PC-3 (cell line): ENCODE measurements around the gene BPI. TPM values are rescaled to one million over a fixed set of nuclear protein-coding genes. Genes with fewer than 3 reads are reported as not detected.

Source experiments
- ATAC-seq: fragments of 200-7000 bp; cut with Tn5 transposase; 2 replicates; pipeline ENCODE4 v1.9.1; 2020; ENCODE audit warnings: mild to moderate bottlenecking, moderate library complexity
- BruUV-seq: library from RNA; stranded (reverse); fragments of 400-500 nt; replicated peaks from 2 replicates; lab custom pipeline; 2021; lab: Mats Ljungman, UMichigan
- CTCF ChIA-PET: fragments of 300-600 bp; sonication (Branson Sonifier 250); formaldehyde crosslinking; loops from one replicate; lab custom pipeline; 2022; ENCODE audit warnings: antibody characterized with exemption; lab: Charles Lee
- POLR2A ChIA-PET: fragments of 300-600 bp; sonication (Branson Sonifier 250); formaldehyde crosslinking; loops from one replicate; lab custom pipeline; 2022; ENCODE audit warnings: antibody characterized with exemption; ENCODE audit not compliant: unreplicated experiment; lab: Charles Lee
- DNase-seq: peaks from one replicate; pipeline ENCODE4 v3.0.0-alpha.2; 2015
- H2AFZ ChIP-seq: fragments of 300-600 bp; sonication (generic); 2 replicates; pipeline ENCODE4 v1.6.0; 2016; ENCODE audit warnings: antibody characterized with exemption, low read length
- H3F3A ChIP-seq: fragments of 300-600 bp; sonication (generic); one replicate; pipeline ENCODE4 v1.6.0; 2017; ENCODE audit warnings: antibody characterized with exemption, low read length, control low read depth, mild to moderate bottlenecking; ENCODE audit not compliant: unreplicated experiment
- H3K27ac ChIP-seq: fragments of 300-600 bp; sonication (generic); 2 replicates; pipeline ENCODE4 v1.5.1; 2016; ENCODE audit warnings: mild to moderate bottlenecking, low read length
- H3K27me3 ChIP-seq: fragments of 300-600 bp; sonication (generic); 2 replicates; pipeline ENCODE4 v1.6.1; 2016; ENCODE audit warnings: low read length, mixed read lengths
- H3K36me3 ChIP-seq: fragments of 300-600 bp; sonication (generic); 2 replicates; pipeline ENCODE4 v1.6.1; 2016; ENCODE audit warnings: low read depth, mixed run types, low read length, mixed read lengths
- H3K4me1 ChIP-seq: fragments of 300-600 bp; sonication (generic); 2 replicates; pipeline ENCODE4 v1.5.1; 2016; ENCODE audit warnings: low read length; ENCODE audit not compliant: insufficient read depth
- H3K4me2 ChIP-seq: fragments of 300-600 bp; sonication (generic); 2 replicates; pipeline ENCODE4 v1.6.0; 2016; ENCODE audit warnings: low read length
- H3K4me3 ChIP-seq: fragments of 300-600 bp; sonication (generic); 2 replicates; pipeline ENCODE4 v1.5.1; 2016; ENCODE audit warnings: mild to moderate bottlenecking, low read length, mixed read lengths
- H3K79me2 ChIP-seq: fragments of 300-600 bp; sonication (generic); 2 replicates; pipeline ENCODE4 v1.6.1; 2017; ENCODE audit warnings: low read length, mixed read lengths
- H3K9ac ChIP-seq: fragments of 300-600 bp; sonication (generic); 2 replicates; pipeline ENCODE4 v1.6.0; 2016; ENCODE audit warnings: mild to moderate bottlenecking, low read length
- H3K9me2 ChIP-seq: fragments of 300-600 bp; sonication (generic); replicated peaks from 2 replicates; pipeline ENCODE4 v1.6.1; 2016; ENCODE audit warnings: mixed run types, low read length, mixed read lengths
- H3K9me3 ChIP-seq: fragments of 300-600 bp; sonication (generic); 2 replicates; pipeline ENCODE4 v1.6.1; 2016; ENCODE audit warnings: low read length, mixed read lengths
- H4K20me1 ChIP-seq: fragments of 300-600 bp; sonication (generic); 2 replicates; pipeline ENCODE4 v1.6.1; 2016; ENCODE audit warnings: low read length, mixed read lengths
- EZH2 ChIP-seq: fragments of 300-600 bp; sonication (generic); IDR thresholded peaks from one replicate; pipeline ENCODE4 v1.6.1; 2017; ENCODE audit warnings: antibody characterized with exemption, mild to moderate bottlenecking, low read length; ENCODE audit not compliant: unreplicated experiment
- EZH2phosphoT487 ChIP-seq: fragments of 300-600 bp; sonication (generic); IDR thresholded peaks from 2 replicates; pipeline ENCODE4 v1.6.1; 2018; ENCODE audit warnings: mild to moderate bottlenecking, antibody characterized with exemption, low read length, borderline replicate concordance
- intact Hi-C: fragments of 100-400 bp; cut with micrococcal nuclease; formaldehyde crosslinking; loops from 2 replicates; pipeline ENCODE4 v1.9.0; 2023
- total RNA-seq: library from RNA; depleted of rRNA; stranded (reverse); fragments of >200 nt; gene quantifications from 2 replicates; pipeline ENCODE4 v1.2.3, GENCODE V29; 2014
- TF ChIP-seq, protein P1 (sequence below): fragments of 300-600 bp; sonication (generic); conservative IDR thresholded peaks from 2 replicates; pipeline ENCODE4 v1.5.1; 2017; ENCODE audit warnings: antibody characterized with exemption, low read depth, mild to moderate bottlenecking, low read length

BPI gene
- total RNA-seq, 1 experiment from 2014 or later, result not detected

DNA sequence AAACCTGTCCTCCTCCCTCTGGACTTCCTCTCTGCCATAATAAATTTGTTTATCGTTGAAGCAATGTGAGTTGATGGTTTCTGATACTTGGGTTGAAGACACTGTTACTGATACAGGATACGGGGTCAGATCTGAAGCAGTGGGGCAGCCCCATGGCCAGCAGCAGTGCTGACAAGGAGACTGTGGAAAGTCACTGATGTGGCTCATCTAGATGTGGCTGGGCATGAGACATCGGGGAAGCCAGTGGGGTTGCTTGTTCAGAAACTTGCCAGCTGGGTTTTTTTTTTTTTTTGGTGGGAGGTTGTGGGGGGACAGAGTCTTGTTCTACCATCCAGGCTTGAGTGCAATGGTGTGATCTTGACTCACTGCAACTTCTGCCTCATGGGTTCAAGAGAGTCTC lies 2.6 kb upstream of the BPI start:
- H3K79me2 ChIP-seq, result no peaks in the 10 kb centered on the region
- H3K4me1 ChIP-seq, result peaks cover 11% of the 10 kb centered on the region
- H4K20me1 ChIP-seq, result no peaks in the 10 kb centered on the region
- intact Hi-C loops, result no loop called here
- no peaks in the 10 kb centered on the region for H3K9me3 ChIP-seq
- no peak overlapping the region for H3K9ac ChIP-seq
- no peak for ATAC-seq
- H3K27me3 ChIP-seq, result no peaks in the 10 kb centered on the region
- no peak overlapping the region for H3K27ac ChIP-seq
- CTCF ChIA-PET, result no interaction called here
- H3K4me2 ChIP-seq, result no peak overlapping the region
- no peak overlapping the region for H3K4me3 ChIP-seq
- DNase-seq, result no peak
- BruUV-seq, result no TSS peak
- POLR2A ChIA-PET, result no interaction called here
- TF ChIP-seq EZH2phosphoT487 (no peak), EZH2 (no peak)
- TF ChIP-seq, protein P1, sequence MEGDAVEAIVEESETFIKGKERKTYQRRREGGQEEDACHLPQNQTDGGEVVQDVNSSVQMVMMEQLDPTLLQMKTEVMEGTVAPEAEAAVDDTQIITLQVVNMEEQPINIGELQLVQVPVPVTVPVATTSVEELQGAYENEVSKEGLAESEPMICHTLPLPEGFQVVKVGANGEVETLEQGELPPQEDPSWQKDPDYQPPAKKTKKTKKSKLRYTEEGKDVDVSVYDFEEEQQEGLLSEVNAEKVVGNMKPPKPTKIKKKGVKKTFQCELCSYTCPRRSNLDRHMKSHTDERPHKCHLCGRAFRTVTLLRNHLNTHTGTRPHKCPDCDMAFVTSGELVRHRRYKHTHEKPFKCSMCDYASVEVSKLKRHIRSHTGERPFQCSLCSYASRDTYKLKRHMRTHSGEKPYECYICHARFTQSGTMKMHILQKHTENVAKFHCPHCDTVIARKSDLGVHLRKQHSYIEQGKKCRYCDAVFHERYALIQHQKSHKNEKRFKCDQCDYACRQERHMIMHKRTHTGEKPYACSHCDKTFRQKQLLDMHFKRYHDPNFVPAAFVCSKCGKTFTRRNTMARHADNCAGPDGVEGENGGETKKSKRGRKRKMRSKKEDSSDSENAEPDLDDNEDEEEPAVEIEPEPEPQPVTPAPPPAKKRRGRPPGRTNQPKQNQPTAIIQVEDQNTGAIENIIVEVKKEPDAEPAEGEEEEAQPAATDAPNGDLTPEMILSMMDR, result no peak
- no peaks in the 10 kb centered on the region for H3F3A ChIP-seq
- H3K36me3 ChIP-seq, result no peaks in the 10 kb centered on the region
- H2AFZ ChIP-seq, result no peak overlapping the region
- no peaks in the 10 kb centered on the region for H3K9me2 ChIP-seq

DNA sequence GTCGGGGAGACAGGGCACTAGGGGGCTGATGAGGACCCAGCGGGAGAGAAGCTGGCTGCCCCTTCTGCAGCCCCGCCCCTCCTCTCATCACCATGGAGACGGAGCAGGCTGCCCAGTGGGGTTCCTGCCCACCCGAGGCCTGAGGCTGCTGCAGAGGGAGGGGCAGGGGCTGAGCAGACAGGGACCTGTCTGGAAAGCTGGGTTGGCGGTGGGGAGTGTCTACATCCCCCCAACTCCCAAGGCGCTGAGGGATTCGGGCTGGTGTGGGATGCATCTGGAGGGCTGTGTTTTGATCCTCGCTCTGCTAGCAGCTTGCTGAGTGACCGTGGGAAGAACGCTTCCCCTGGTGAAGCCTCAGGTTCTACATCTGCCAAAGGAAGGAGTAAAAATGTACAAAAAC lies 1.2 kb upstream of the BPI start:
- DNase-seq (no peak), ATAC-seq (no peak)
- Histone ChIP-seq H3K9me2 (no peaks in the 10 kb centered on the region), H4K20me1 (no peaks in the 10 kb centered on the region), H3K27me3 (no peaks in the 10 kb centered on the region), H3K4me1 (peaks cover 11% of the 10 kb centered on the region), H3K9ac (no peak overlapping the region), H2AFZ (no peak overlapping the region), H3K9me3 (no peaks in the 10 kb centered on the region), H3K4me3 (no peak overlapping the region), H3K36me3 (no peaks in the 10 kb centered on the region), H3K4me2 (no peak overlapping the region), H3K27ac (no peak overlapping the region), H3F3A (no peaks in the 10 kb centered on the region), H3K79me2 (no peaks in the 10 kb centered on the region)
- ChIA-PET CTCF (interaction anchor here (0.6 to 1.3 kb wide), 2 partner anchors 106 to 245 kb away, joined by 3 to 8 read pairs; no protein-coding TSS in a partner anchor), POLR2A (no interaction called here)
- TF ChIP-seq EZH2 (no peak), EZH2phosphoT487 (no peak)
- TF ChIP-seq, protein P1, result no peak
- no TSS peak for BruUV-seq
- intact Hi-C loops, result no loop called here

DNA sequence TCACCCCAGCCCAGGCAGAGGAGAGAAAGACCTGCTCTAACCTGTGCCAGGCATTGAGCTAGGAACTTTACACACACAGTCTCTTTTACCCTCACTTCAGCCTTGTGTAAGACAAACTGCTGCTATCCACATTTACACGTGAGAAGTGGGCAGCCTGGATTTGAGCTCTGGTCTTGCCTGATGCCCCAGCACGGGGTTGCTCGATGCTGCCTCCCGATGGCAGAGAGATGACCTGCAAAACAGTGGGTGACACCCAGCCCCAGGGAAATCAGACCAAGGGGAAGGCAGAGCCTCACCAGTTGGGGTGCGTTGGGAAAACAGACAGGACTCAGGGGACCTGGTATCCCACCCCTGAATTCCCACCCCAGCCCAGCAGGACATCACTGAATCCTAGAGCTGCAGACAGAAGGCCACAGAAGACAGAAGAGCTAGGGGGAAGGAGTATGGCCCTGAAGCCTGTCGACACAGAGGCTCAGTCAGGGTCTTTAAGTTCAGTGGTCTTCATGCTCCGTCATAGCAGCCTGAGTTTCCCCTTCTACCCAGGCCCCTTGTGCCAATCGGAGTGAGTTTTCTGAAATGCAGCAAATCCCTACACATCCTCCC lies 990 bp downstream of the BPI start:
- BruUV-seq, result no TSS peak

More for the DNA sequence above, 990 bp downstream of the BPI start:
- ChIA-PET POLR2A (no interaction called here), CTCF (interaction anchor here (0.6 to 1.4 kb wide), 3 partner anchors 30 to 257 kb away, joined by 5 to 20 read pairs (median 9); no protein-coding TSS in a partner anchor)
- DNase-seq, result peak; percentile 64
- Histone ChIP-seq H3K27ac (no peak overlapping the region), H3K36me3 (no peaks in the 10 kb centered on the region), H2AFZ (no peak overlapping the region), H3K9ac (no peak overlapping the region), H3K9me3 (no peaks in the 10 kb centered on the region), H3K27me3 (no peaks in the 10 kb centered on the region), H3F3A (no peaks in the 10 kb centered on the region), H3K4me2 (no peak overlapping the region), H3K4me3 (no peak overlapping the region), H3K4me1 (peaks cover 7% of the 10 kb centered on the region), H3K9me2 (no peaks in the 10 kb centered on the region), H4K20me1 (no peaks in the 10 kb centered on the region), H3K79me2 (no peaks in the 10 kb centered on the region)
- no peak for TF ChIP-seq EZH2phosphoT487
- TF ChIP-seq, protein P1, result peak; percentile 79
- intact Hi-C loops, result no loop called here
- ATAC-seq, result peak; percentile 64
